NB4 (cell line): ENCODE data around the gene PDE9A.

Source experiments
- CTCF ChIP-seq: IDR thresholded peaks from one replicate; pipeline ENCODE4 v1.5.1; 2012; ENCODE audit warnings: low read depth, low read length
- MAX ChIP-seq: IDR thresholded peaks from 2 replicates; pipeline ENCODE4 v1.6.1; 2011; ENCODE audit warnings: low read depth, low read length
- MYC ChIP-seq: IDR thresholded peaks from 2 replicates; pipeline ENCODE4 v1.6.1; 2011; ENCODE audit warnings: low read depth, low read length
- POLR2A ChIP-seq: IDR thresholded peaks from 2 replicates; pipeline ENCODE4 v1.6.1; 2011; ENCODE audit warnings: mild to moderate bottlenecking; ENCODE audit not compliant: insufficient read length; ENCODE audit errors: extremely low read depth

GRCh38 chr21:42627527-42628289 lies 25.7 kb upstream of the PDE9A start:
- TF ChIP-seq CTCF (no peak), MAX (no peak), POLR2A (no peak), MYC (no peak)
